GM12801 (cell line): Measurements from ENCODE around the gene A3GALT2.

ENCODE experiments used
- CTCF ChIP-seq: IDR thresholded peaks from one replicate; pipeline ENCODE4 v1.5.1; 2011; ENCODE audit warnings: control low read depth; ENCODE audit not compliant: insufficient read length; ENCODE audit errors: extremely low read depth

A3GALT2 gene

DNA sequence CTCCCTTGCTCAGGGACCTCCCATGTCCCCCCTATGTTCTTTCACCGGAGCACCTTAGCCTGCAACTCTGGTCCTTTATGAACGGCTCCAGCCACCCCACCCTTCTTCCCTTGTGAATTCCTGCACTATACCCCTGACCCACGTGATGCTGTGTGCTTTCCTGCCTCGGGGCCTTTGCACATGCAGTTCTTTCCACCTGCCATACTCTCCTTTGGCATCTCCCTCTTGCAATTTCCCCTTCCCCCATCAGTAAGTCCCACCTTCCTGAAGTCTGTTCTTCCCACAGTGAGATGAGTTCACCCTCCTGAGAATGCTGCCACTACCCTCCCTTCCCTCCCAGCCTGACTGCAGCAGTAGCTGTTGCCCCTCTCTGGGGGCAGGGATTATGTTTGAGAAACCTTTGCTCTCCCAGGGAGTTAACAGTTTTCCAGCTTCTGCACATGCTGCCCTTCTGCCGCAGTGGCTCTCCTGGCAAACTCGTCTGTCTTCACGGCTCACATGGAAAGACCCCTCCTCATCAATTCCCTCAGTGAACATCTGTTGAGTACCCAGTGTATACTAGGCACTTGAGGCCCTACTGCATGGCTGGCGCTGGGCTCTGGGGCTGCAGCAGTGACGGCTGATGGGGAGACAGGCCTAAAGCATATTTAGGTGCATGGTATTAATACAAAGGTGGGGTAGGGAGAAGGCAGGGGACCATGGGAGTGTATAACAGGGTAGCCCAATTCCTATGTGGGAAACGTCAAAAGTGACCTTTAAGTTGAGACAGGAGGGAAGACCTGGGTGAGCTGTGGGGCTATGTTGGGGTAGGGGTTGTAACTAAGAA is 54.9 kb downstream of the A3GALT2 start:
- TF ChIP-seq CTCF, result no peak

DNA sequence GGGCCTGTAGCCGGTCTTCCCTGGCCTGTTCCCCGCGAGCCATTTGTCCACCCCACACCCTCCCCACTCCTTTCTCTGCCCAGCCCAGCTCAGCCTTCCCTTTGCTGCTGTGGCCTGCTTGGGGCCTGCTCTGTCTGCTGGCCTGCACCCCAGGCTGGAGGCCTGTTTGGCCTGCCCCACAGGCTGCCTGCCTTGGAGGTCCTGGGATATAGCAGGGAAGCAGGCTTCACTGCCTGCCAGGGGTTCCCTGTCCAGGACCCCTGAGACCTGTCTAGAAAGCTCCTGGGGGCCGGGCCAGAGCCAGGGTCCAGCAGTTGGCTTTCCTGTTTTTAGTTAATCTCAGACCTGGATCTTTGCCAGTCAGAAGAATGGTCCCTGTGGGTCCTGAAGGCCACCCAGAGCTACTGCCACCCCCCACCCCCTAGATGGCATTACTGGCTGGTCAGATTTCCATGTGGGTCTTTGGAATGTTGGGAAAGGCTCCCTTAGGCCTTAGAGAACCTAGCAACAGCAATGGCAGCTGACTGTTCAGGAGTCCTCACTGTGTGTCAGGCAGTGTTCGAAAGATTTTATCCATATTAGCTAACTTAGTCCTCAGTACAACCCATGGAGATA is 56.9 kb downstream of the A3GALT2 start:
- TF ChIP-seq CTCF, result no peak

- TF ChIP-seq CTCF, result no peak
These were observed 59.6 kb downstream of the A3GALT2 start for GRCh38 chr1:33261344-33261743.

DNA sequence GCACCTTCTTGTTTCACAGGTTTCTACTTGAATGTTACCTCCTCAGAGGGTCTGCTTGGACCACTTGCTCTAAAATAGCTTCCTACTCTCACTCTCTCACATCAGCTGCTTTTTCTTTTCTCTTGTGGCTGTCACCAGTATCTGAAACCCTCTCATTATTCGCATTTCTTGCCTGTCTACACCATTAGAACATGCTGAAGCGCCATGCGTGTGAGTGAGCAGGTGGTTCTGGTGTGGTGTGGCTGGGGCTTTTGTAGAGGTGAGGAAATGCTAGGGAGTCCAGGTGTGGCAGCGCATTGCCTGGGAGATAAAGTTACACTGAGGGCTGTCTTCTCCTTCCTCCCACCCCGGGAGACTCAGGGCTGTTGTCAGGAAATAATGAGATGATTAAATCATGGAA is 60.5 kb downstream of the A3GALT2 start:
- TF ChIP-seq CTCF, result no peak

DNA sequence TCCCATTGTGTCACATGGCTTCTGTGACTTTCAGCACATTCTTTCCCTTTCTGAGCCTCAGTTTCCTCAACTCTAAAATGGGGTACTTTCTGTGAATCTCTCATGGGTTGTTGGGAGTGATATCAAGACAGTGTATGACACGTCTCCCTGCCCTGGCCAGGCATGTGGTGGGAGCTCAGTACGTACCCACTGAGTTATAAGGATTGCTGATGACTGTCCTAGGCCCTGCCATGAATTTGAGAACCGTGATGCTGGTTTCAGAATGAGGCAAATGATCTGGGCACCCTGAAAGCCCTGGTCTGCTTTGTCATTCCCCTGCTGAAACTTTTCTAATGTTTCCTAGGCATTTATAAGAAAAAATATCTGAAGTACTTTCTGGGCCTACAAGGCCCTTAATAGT is 61.0 kb downstream of the A3GALT2 start:
- TF ChIP-seq CTCF, result no peak

- TF ChIP-seq CTCF, result no peak
These were observed 62.1 kb downstream of the A3GALT2 start for GRCh38 chr1:33258788-33259274.

GRCh38 chr1:33257772-33258712 is 62.9 kb downstream of the A3GALT2 start:
- TF ChIP-seq CTCF, result no peak
